DND-41 (cell line): Measurements from ENCODE around the gene GOLIM4.

Experiments
- ATAC-seq: fragments of 200-7000 bp; cut with Tn5 transposase; 3 replicates; pipeline ENCODE4 v1.9.1; 2021; ENCODE audit warnings: low read depth; ENCODE audit not compliant: insufficient read depth
- DNase-seq: peaks from one replicate; pipeline ENCODE4 v3.0.0-alpha.2; 2020
- H2AFZ ChIP-seq: 2 replicates; pipeline ENCODE4 v1.6.0; 2012; ENCODE audit warnings: low read depth, low read length
- H3K27ac ChIP-seq: 2 replicates; pipeline ENCODE4 v1.5.1; 2012; ENCODE audit warnings: low read length, inconsistent platforms
- H3K27me3 ChIP-seq: fragments of 200-600 bp; sonication (generic); 2 replicates; pipeline ENCODE4 v1.6.0; 2012; ENCODE audit warnings: low read length, mild to moderate bottlenecking, inconsistent platforms; ENCODE audit not compliant: insufficient read depth, poor library complexity
- H3K36me3 ChIP-seq: 2 replicates; pipeline ENCODE4 v1.5.1; 2012; ENCODE audit warnings: low read length, inconsistent platforms; ENCODE audit not compliant: insufficient read depth
- H3K4me1 ChIP-seq: 2 replicates; pipeline ENCODE4 v1.5.1; 2012; ENCODE audit warnings: mild to moderate bottlenecking, low read length; ENCODE audit not compliant: insufficient read depth
- H3K4me2 ChIP-seq: 2 replicates; pipeline ENCODE4 v1.6.0; 2012; ENCODE audit warnings: mild to moderate bottlenecking, moderate library complexity, low read length, inconsistent platforms; ENCODE audit not compliant: insufficient read depth
- H3K4me3 ChIP-seq, 2 experiments: fragments of 200-600 bp in 1 of 2; shearing (Covaris generic) in 1 of 2; 2 replicates each; pipeline ENCODE4 v1.5.1; 2012 to 2016; ENCODE audit warnings: inconsistent platforms in 2 of 2, low read length in 2 of 2, mild to moderate bottlenecking in 2 of 2, low read depth in 1 of 2, moderate library complexity in 1 of 2
- H3K79me2 ChIP-seq: 2 replicates; pipeline ENCODE4 v1.6.0; 2012; ENCODE audit warnings: low read length, inconsistent platforms; ENCODE audit not compliant: insufficient read depth
- H3K9ac ChIP-seq: 2 replicates; pipeline ENCODE4 v1.6.0; 2012; ENCODE audit warnings: low read depth, mild to moderate bottlenecking, inconsistent platforms, low read length, moderate library complexity
- H3K9me3 ChIP-seq: 2 replicates; pipeline ENCODE4 v1.5.1; 2012; ENCODE audit warnings: low read length, moderate library complexity, mild to moderate bottlenecking, inconsistent platforms; ENCODE audit not compliant: insufficient read depth, severe bottlenecking
- H4K20me1 ChIP-seq: 2 replicates; pipeline ENCODE4 v1.6.0; 2012; ENCODE audit warnings: low read length; ENCODE audit not compliant: insufficient read depth
- CTCF ChIP-seq: IDR thresholded peaks from 2 replicates; pipeline ENCODE4 v1.5.1; 2012; ENCODE audit warnings: borderline replicate concordance, low read length, moderate library complexity, mild to moderate bottlenecking; ENCODE audit not compliant: poor library complexity, severe bottlenecking; ENCODE audit errors: extremely low read depth
- EZH2 ChIP-seq: IDR thresholded peaks from 3 replicates; pipeline ENCODE4 v1.6.1; 2012; ENCODE audit warnings: borderline replicate concordance, low read depth, mild to moderate bottlenecking, moderate library complexity, low read length, inconsistent platforms; ENCODE audit not compliant: severe bottlenecking

GOLIM4 gene

GRCh38 chr3:168094580-168094876 lies 1.2 kb downstream of the GOLIM4 start:
- Histone ChIP-seq H3K9ac (no peak overlapping the region), H3K4me3 (no peak overlapping the region), H3K79me2 (no peaks in the 10 kb centered on the region), H3K4me2 (no peak overlapping the region), H4K20me1 (no peaks in the 10 kb centered on the region), H3K4me1 (no peaks in the 10 kb centered on the region), H3K27me3 (no peaks in the 10 kb centered on the region), H3K27ac (no peak overlapping the region), H3K36me3 (no peaks in the 10 kb centered on the region), H2AFZ (no peak overlapping the region), H3K9me3 (no peaks in the 10 kb centered on the region)
- TF ChIP-seq CTCF (no peak), EZH2 (no peak)
- ATAC-seq (no peak), DNase-seq (no peak)

- Histone ChIP-seq H3K36me3 (no peaks in the 10 kb centered on the region), H3K9me3 (no peaks in the 10 kb centered on the region), H3K9ac (no peak overlapping the region), H3K27ac (no peak overlapping the region), H3K4me2 (no peak overlapping the region), H3K79me2 (no peaks in the 10 kb centered on the region), H3K4me1 (no peaks in the 10 kb centered on the region), H3K27me3 (no peaks in the 10 kb centered on the region), H4K20me1 (no peaks in the 10 kb centered on the region), H2AFZ (no peak overlapping the region), H3K4me3 (no peak overlapping the region)
- no peak for TF ChIP-seq CTCF
- TF ChIP-seq EZH2, result no peak
- DNase-seq (no peak), ATAC-seq (no peak)
Measured at GRCh38 chr3:168093790-168094189, 1.9 kb downstream of the GOLIM4 start.

GRCh38 chr3:168093229-168093628 lies 2.5 kb downstream of the GOLIM4 start:
- Histone ChIP-seq H3K4me1 (no peaks in the 10 kb centered on the region), H3K79me2 (no peaks in the 10 kb centered on the region), H3K27ac (no peak overlapping the region), H3K36me3 (no peaks in the 10 kb centered on the region), H3K4me2 (no peak overlapping the region), H3K27me3 (no peaks in the 10 kb centered on the region), H2AFZ (no peak overlapping the region), H3K9me3 (no peaks in the 10 kb centered on the region), H4K20me1 (no peaks in the 10 kb centered on the region), H3K9ac (no peak overlapping the region), H3K4me3 (no peak overlapping the region)
- TF ChIP-seq CTCF (no peak), EZH2 (no peak)
- DNase-seq (no peak), ATAC-seq (no peak)

GRCh38 chr3:168091941-168092340 lies 3.8 kb downstream of the GOLIM4 start:
- no peak overlapping the region for H3K9ac ChIP-seq
- no peak overlapping the region for H3K4me3 ChIP-seq
- no peak for TF ChIP-seq EZH2
- TF ChIP-seq CTCF, result no peak
- H3K4me2 ChIP-seq, result no peak overlapping the region
- H3K27ac ChIP-seq, result no peak overlapping the region
- H4K20me1 ChIP-seq, result no peaks in the 10 kb centered on the region
- H3K36me3 ChIP-seq, result no peaks in the 10 kb centered on the region
- no peak overlapping the region for H2AFZ ChIP-seq
- no peaks in the 10 kb centered on the region for H3K9me3 ChIP-seq
- ATAC-seq (no peak), DNase-seq (no peak)
- H3K4me1 ChIP-seq, result no peaks in the 10 kb centered on the region
- no peaks in the 10 kb centered on the region for H3K27me3 ChIP-seq
- no peaks in the 10 kb centered on the region for H3K79me2 ChIP-seq
